BLaER1 (cell line): ENCODE results near the gene LUC7L3.
"Not testable (repeated sequence)": the region's sequence is repeated elsewhere in the genome, so short reads cannot be mapped to it uniquely, and the experiment has no call there.

Experiments
- H3K27ac ChIP-seq: shearing (Covaris generic); formaldehyde crosslinking; 2 replicates; pipeline ENCODE4 v1.8.1; 2022
- H3K27me3 ChIP-seq: shearing (Covaris generic); formaldehyde crosslinking; 2 replicates; pipeline ENCODE4 v1.8.1; 2022
- H3K36me3 ChIP-seq: shearing (Covaris generic); formaldehyde crosslinking; 2 replicates; pipeline ENCODE4 v1.8.1; 2022
- H3K4me1 ChIP-seq: shearing (Covaris generic); formaldehyde crosslinking; 2 replicates; pipeline ENCODE4 v1.8.1; 2022
- H3K4me2 ChIP-seq: shearing (Covaris generic); formaldehyde crosslinking; 2 replicates; pipeline ENCODE4 v1.8.1; 2022
- H3K4me3 ChIP-seq: shearing (Covaris generic); formaldehyde crosslinking; 2 replicates; pipeline ENCODE4 v1.8.1; 2022
- H3K9ac ChIP-seq: shearing (Covaris generic); formaldehyde crosslinking; 2 replicates; pipeline ENCODE4 v1.8.1; 2022
- H3K9me3 ChIP-seq: shearing (Covaris generic); formaldehyde crosslinking; 2 replicates; pipeline ENCODE4 v1.8.1; 2022
- H4K20me1 ChIP-seq: shearing (Covaris generic); formaldehyde crosslinking; 2 replicates; pipeline ENCODE4 v1.8.1; 2022
- Cebpa-rat ChIP-seq: shearing (Covaris generic); IDR thresholded peaks from 2 replicates; pipeline ENCODE4 v1.8.1; 2022

Gene LUC7L3

DNA sequence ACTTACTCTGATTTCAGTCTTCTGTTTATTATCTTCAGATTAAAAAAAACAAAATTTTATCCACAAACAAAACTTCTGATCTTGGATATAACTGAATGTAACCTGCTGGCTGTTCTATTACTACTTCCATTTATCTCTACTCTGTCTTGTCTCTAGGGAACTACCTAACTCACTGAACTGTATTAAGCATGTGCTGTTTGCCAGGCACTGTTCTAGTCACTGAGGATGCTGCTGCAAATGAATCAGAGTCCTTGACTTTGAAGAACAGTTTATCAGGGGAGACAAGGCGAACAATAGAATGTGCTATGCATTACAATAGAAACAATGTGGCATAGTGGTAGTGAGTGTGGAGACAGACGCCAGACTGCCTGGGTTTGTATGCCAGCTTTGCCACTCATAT, 9.4 kb upstream of the LUC7L3 start:
- Histone ChIP-seq H3K27ac (peak overlapping the region; percentile 92), H3K4me2 (peak overlapping the region; percentile 98), H3K9ac (0 out of 2 replicates have a peak overlapping the region, but pooled peaks have one; percentile 94), H3K27me3 (no peaks in the 10 kb centered on the region), H3K9me3 (no peaks in the 10 kb centered on the region), H3K36me3 (peaks cover 7% of the 10 kb centered on the region; the same call in 1 of the 2 replicates), H4K20me1 (peaks cover 8% of the 10 kb centered on the region), H3K4me1 (peaks cover 44% of the 10 kb centered on the region), H3K4me3 (no peak overlapping the region)
- no peak for TF ChIP-seq Cebpa-rat

DNA sequence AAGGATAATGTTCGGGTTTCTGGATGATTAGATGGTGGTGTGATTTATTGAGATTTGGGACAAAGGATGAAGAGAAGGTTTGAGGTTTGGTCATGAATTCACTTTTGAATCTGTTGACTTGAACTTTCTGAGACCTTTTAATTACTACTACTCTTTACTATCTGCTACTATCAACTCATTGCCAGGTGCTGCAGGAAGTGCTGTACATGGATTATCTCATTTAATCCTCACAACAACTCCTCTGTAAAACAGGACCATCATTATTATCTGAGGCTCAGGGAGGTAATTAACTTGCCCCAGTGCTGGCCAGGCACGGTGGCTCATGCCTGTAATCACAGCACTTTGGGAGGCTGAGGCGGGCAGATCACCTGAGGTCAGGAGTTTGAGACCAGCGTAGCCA, 8.8 kb upstream of the LUC7L3 start:
- peaks cover 1% of the 10 kb centered on the region; the same call in 1 of the 2 replicates for H3K36me3 ChIP-seq
- no peak for TF ChIP-seq Cebpa-rat
- H3K4me2 ChIP-seq, result peak overlapping the region; percentile 98
- H4K20me1 ChIP-seq, result peaks cover 1% of the 10 kb centered on the region; the same call in 1 of the 2 replicates
- H3K4me3 ChIP-seq, result no peak overlapping the region
- H3K9ac ChIP-seq, result no peak overlapping the region
- H3K4me1 ChIP-seq, result peaks cover 44% of the 10 kb centered on the region
- H3K9me3 ChIP-seq, result no peaks in the 10 kb centered on the region
- H3K27me3 ChIP-seq, result no peaks in the 10 kb centered on the region
- H3K27ac ChIP-seq, result no peak overlapping the region

DNA sequence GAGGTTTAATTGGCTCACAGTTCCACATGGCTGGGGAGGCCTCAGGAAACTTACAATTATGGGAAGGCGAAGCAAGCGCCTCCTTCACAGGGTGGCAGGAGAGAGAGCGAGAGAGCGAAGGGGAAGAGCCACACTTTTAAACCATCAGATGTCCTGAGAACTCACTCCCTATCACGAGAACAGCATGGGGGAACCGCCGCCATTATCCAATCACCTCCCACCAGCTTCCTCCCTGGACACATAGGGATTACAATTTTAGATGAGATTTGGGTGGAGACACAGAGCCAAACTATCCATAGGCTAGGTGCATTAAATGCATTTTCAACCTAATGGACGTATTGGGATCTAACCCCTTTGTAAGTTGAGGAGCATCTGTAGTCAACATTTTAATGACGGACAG, 6.8 kb upstream of the LUC7L3 start:
- Histone ChIP-seq H3K36me3 (no peaks in the 10 kb centered on the region), H3K4me1 (peaks cover 33% of the 10 kb centered on the region), H3K9me3 (no peaks in the 10 kb centered on the region), H3K4me3 (no peak overlapping the region), H3K27me3 (no peaks in the 10 kb centered on the region), H3K27ac (no peak overlapping the region), H3K4me2 (no peak overlapping the region), H4K20me1 (no peaks in the 10 kb centered on the region), H3K9ac (no peak overlapping the region)
- TF ChIP-seq Cebpa-rat, result no peak

DNA sequence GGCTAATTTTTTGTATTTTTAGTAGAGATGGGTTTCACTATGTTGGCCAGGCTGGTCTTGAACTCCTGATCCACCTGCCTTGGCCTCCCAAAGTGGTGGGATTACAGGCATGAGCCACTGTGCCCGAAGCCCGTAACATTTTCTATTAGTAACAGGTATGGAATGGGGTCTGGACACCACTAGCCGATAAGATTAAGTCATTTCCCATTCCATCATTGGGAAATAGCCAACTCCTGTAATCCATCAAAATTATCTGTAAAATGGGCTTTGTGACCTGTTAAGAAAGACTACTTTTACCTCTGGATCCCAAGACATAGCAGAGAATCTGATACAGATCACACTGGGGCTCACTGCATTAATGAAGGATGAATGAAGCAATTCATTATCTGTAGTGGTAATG, 3.9 kb upstream of the LUC7L3 start:
- Histone ChIP-seq H3K27ac (no peak overlapping the region), H3K27me3 (no peaks in the 10 kb centered on the region), H3K9me3 (no peaks in the 10 kb centered on the region), H3K4me2 (no peak overlapping the region), H4K20me1 (peaks cover 10% of the 10 kb centered on the region), H3K36me3 (no peaks in the 10 kb centered on the region), H3K4me3 (no peak overlapping the region), H3K9ac (no peak overlapping the region), H3K4me1 (peaks cover 16% of the 10 kb centered on the region)
- no peak for TF ChIP-seq Cebpa-rat

DNA sequence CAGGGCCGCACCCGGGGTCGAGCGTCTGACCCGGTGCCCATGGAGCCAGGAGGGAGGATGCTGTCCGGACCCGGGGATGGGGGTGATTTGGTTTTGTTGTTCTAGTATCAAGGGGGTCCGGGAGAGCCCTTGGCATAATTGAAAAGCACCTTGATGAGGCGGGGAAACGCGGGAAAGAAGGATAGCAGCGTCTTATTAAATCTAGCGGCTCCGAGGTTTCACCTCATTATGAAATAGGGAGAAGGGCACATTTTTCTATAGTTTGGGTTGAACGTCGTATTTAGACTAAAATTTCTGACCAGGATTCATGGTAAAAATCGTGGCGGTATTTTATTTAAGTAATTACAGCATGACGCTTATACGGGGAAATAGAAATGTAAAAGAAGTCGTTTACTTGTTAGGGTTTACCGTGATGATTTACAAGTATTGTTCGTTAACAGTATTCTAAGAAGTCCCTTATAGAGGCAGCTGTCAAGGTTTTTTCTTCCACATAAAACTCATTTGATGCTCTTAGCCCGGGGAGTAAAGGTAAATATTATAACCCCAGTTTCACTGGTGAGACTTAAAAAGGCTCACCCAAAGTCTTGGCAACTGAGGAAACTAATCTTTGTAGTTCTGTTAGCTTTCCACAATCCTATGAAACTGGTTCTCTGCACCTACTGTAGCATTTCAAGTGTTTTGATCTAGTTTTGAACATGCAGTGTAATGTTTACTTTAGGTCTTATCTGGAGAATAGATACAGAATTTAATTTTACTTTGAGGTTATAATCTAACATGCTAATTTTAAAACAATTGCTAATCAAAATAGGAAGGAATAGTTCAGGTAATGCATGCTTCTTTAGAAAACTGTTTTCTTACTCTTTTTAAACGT, 756 bp downstream of the LUC7L3 start:
- Histone ChIP-seq H3K27ac (peak overlapping the region; percentile 99), H3K4me1 (peaks cover 31% of the 10 kb centered on the region), H3K4me2 (peak overlapping the region; percentile 74), H3K27me3 (no peaks in the 10 kb centered on the region), H3K36me3 (peaks cover 25% of the 10 kb centered on the region), H4K20me1 (peaks cover 57% of the 10 kb centered on the region), H3K9ac (peak overlapping the region; percentile 98), H3K4me3 (peak overlapping the region; percentile 95), H3K9me3 (no peaks in the 10 kb centered on the region)
- no peak for TF ChIP-seq Cebpa-rat

DNA sequence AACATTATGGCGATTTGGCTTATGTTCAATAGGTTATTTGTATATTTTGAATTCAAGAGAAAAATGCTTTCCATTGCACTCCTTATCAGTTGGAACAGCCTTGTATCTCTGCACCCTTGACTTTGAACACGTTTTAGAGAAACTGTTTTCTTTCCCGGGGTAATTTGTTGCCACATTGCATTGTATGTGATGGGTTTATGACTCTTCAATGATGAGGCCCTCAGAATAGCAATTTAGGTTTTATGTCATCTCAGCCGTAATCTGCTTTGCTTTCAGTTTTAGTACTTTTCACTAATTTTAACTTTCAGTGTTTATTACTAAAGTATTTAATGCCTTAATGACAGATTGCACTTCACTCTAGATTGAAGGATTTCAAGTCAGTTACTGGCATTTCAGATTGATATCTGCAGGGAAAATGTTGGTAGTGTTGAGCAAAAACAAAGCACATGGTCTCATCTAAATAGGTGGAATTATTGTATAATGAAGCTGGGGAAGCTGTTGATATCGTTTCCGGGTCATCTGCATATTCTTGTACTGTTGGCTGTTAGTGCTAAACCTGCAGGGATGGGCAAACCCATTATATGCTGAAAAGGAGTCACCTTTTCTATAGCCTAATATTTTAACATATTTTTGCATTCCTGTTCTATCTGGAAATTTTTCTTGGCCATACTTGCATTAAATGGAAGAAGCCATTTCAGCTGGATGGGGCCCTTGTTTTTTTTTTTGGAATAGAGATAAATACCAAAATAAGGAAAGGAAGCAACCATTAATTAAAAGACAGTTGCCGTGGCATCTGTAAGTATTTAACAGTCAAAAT, 2.0 kb downstream of the LUC7L3 start:
- Histone ChIP-seq H3K27me3 (no peaks in the 10 kb centered on the region), H3K27ac (peak overlapping the region; percentile 99), H4K20me1 (peaks cover 69% of the 10 kb centered on the region), H3K9ac (peak overlapping the region; percentile 98), H3K4me2 (peak overlapping the region; percentile 74), H3K36me3 (peaks cover 35% of the 10 kb centered on the region), H3K9me3 (no peaks in the 10 kb centered on the region), H3K4me3 (peak overlapping the region; percentile 95), H3K4me1 (peaks cover 37% of the 10 kb centered on the region)
- TF ChIP-seq Cebpa-rat, result no peak

DNA sequence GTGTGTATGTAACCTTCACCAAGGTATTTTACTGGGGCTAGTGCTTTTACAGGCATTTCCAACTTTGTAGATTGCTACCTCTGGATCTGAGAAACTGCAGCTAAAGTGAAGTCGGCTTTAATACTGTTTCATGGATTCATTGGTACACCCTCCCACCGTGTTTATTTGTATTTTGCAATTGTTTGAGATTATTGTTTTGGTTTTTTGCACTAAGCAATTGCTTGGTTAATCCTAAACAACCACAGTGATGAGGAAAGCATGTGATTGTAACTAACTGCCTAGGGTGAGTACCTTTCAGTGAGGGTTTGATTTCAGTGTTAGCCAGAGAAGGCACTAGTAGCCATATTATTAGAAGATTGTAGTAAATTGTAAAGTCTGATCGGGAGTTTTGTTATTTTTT, 3.3 kb downstream of the LUC7L3 start:
- peaks cover 46% of the 10 kb centered on the region for H3K36me3 ChIP-seq
- no peaks in the 10 kb centered on the region for H3K9me3 ChIP-seq
- H3K9ac ChIP-seq, result no peak overlapping the region
- peak overlapping the region; percentile 74 for H3K4me2 ChIP-seq
- TF ChIP-seq Cebpa-rat, result no peak
- H3K27ac ChIP-seq, result no peak overlapping the region
- H4K20me1 ChIP-seq, result peaks cover 82% of the 10 kb centered on the region
- no peaks in the 10 kb centered on the region for H3K27me3 ChIP-seq
- H3K4me1 ChIP-seq, result peaks cover 37% of the 10 kb centered on the region
- no peak overlapping the region for H3K4me3 ChIP-seq

DNA sequence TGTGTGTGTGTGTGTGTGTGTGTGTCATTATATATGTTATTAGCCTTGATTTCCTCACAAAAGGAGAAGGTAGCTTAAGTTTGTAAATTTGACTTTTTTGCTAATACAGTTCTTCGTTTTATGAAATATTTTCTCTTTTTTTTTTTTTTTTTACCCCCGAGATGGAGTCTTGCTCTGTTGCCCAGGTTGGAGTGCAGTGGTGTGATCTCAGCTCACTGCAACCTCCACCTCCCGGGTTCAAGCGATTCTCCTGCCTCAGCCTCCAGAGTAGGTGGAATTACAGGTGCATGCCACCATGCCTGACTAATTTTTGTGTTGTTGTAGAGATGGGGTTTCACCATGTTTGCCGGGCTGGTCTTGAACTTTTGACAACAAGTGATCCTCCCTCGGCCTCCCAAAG, 5.2 kb downstream of the LUC7L3 start:
- not testable (repeated sequence) for H3K9ac ChIP-seq, H3K27me3 ChIP-seq, H3K4me2 ChIP-seq, H3K9me3 ChIP-seq, H3K27ac ChIP-seq, H3K4me3 ChIP-seq
- Histone ChIP-seq H3K36me3 (peaks cover 54% of the 10 kb centered on the region), H4K20me1 (peaks cover 100% of the 10 kb centered on the region), H3K4me1 (peaks cover 37% of the 10 kb centered on the region)

DNA sequence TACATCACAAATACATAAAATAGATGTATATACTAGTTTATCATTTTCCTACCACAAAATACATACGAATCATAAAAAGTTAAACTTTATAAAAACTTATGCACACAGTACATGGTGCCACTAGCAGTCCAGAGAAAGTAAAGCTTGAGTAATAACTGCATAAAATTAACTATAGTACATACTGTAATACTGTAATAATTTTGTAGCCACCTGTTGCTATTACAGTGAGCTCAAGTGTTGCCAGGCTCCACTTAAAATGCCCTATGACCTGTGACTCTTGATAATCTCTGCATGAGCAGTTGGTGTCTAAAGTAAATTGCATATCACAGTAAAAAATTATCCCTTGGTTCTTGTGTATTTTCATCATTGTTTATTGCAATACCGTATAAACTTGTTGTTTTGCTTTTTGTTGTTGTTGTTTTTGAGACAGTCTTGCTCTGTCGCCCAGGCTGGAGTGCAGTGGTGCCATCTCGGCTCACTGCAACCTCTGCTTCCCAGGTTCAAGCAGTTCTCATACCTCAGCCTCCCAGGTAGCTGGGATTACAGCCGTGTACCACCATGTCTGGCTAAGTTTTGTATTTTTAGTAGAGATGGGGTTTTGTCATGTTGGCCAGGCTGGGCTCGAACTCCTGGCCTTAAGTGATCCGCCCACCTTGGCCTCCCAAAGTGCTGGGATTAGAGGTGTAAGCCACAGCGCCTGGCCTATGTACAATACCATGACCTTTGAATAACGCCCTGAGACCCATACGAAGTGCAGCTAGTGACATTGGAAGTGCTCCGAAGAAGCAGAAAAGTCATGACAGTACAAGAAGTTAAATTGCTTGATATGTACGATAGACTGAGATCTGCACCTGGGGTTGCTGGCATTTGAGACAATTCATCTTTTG, 6.6 kb downstream of the LUC7L3 start:
- H3K4me1 ChIP-seq, result peaks cover 49% of the 10 kb centered on the region
- no peaks in the 10 kb centered on the region for H3K27me3 ChIP-seq
- H3K27ac ChIP-seq, result no peak overlapping the region
- H3K4me2 ChIP-seq, result no peak overlapping the region
- H4K20me1 ChIP-seq, result peaks cover 100% of the 10 kb centered on the region
- peaks cover 63% of the 10 kb centered on the region for H3K36me3 ChIP-seq
- no peaks in the 10 kb centered on the region for H3K9me3 ChIP-seq
- TF ChIP-seq Cebpa-rat, result no peak
- no peak overlapping the region for H3K4me3 ChIP-seq
- no peak overlapping the region for H3K9ac ChIP-seq
